Liver (tissue), 9 donors: ENCODE data around the gene FIBP. TPM values are rescaled to one million over a fixed set of nuclear protein-coding genes. Genes with fewer than 3 reads are reported as not detected.

ENCODE experiments used
- DNase-seq: peaks from one replicate; pipeline ENCODE4 v3.0.0-alpha.2; 2017; ENCODE audit warnings: low spot score
- H3K27ac ChIP-seq, 2 donors: one replicate each; pipeline ENCODE4 v1.7.0; 2013; ENCODE audit warnings: inconsistent platforms in 2 of 2, low read length in 2 of 2, control low read depth in 1 of 2, low read depth in 1 of 2, mild to moderate bottlenecking in 1 of 2
- H3K27me3 ChIP-seq, 4 donors: one replicate each; pipeline versions ENCODE4 v1.6.1 to v1.7.0; 2013; ENCODE audit warnings: low read length in 3 of 4, inconsistent platforms in 1 of 4, mild to moderate bottlenecking in 1 of 4, moderate library complexity in 1 of 4; ENCODE audit not compliant: control insufficient read depth in 4 of 4, insufficient read depth in 4 of 4
- H3K36me3 ChIP-seq, 4 donors: one replicate each; pipeline versions ENCODE4 v1.6.1 to v1.7.0; 2013; ENCODE audit warnings: low read length in 3 of 4, mild to moderate bottlenecking in 3 of 4, low read depth in 1 of 4, moderate library complexity in 1 of 4; ENCODE audit not compliant: control insufficient read depth in 4 of 4, insufficient read depth in 3 of 4
- H3K4me1 ChIP-seq, 4 donors: one replicate each; pipeline versions ENCODE4 v1.6.1 to v1.7.0; 2013; ENCODE audit warnings: low read length in 3 of 4, mild to moderate bottlenecking in 3 of 4, moderate library complexity in 1 of 4; ENCODE audit not compliant: control insufficient read depth in 4 of 4, insufficient read depth in 4 of 4
- H3K4me3 ChIP-seq, 3 donors: one replicate each; pipeline versions ENCODE4 v1.6.1 to v1.7.0; 2013; ENCODE audit warnings: low read length in 3 of 3, control low read depth in 1 of 3, low read depth in 1 of 3, mild to moderate bottlenecking in 1 of 3
- H3K9ac ChIP-seq, 2 donors: one replicate each; pipeline ENCODE4 v1.7.0; 2013; ENCODE audit warnings: low read length in 2 of 2, mild to moderate bottlenecking in 2 of 2, moderate library complexity in 2 of 2, control low read depth in 1 of 2, low read depth in 1 of 2
- H3K9me3 ChIP-seq, 4 donors: one replicate each; pipeline versions ENCODE4 v1.6.1 to v1.7.0; 2013; ENCODE audit warnings: low read length in 3 of 4; ENCODE audit not compliant: control insufficient read depth in 4 of 4
- CTCF ChIP-seq: fragments of 150-350 bp; IDR thresholded peaks from 2 replicates; pipeline ENCODE4 v1.5.1; 2017; ENCODE audit warnings: improper control_type of control experiment, low read depth, low read length; ENCODE audit not compliant: missing input control
- EGR1 ChIP-seq, 2 donors: IDR thresholded peaks; 2 replicates each; pipeline ENCODE4 v1.6.1; 2016 to 2018; ENCODE audit warnings: antibody characterized with exemption in 2 of 2, low read depth in 2 of 2
- FOXA1 ChIP-seq: IDR thresholded peaks from 2 replicates; pipeline ENCODE4 v1.6.1; 2016; ENCODE audit warnings: antibody characterized with exemption
- FOXA2 ChIP-seq: IDR thresholded peaks from 2 replicates; pipeline ENCODE4 v1.6.1; 2016; ENCODE audit warnings: antibody characterized with exemption
- GABPA ChIP-seq, 2 donors: IDR thresholded peaks in 1 of 2; conservative IDR thresholded peaks in 1 of 2; 2 replicates each; pipeline ENCODE4 v1.6.1; 2016; ENCODE audit warnings: antibody characterized with exemption in 2 of 2, mild to moderate bottlenecking in 1 of 2, moderate library complexity in 1 of 2
- HNF4A ChIP-seq, 2 donors: conservative IDR thresholded peaks; 2 replicates each; pipeline ENCODE4 v1.6.1; 2016; ENCODE audit warnings: antibody characterized with exemption in 2 of 2, mild to moderate bottlenecking in 2 of 2
- HNF4G ChIP-seq: IDR thresholded peaks from 2 replicates; pipeline ENCODE4 v1.6.1; 2016; ENCODE audit warnings: antibody characterized with exemption
- JUND ChIP-seq, 2 donors: IDR thresholded peaks; 2 replicates each; pipeline ENCODE4 v1.6.1; 2016; ENCODE audit warnings: antibody characterized with exemption in 2 of 2
- MAX ChIP-seq: IDR thresholded peaks from 2 replicates; pipeline ENCODE4 v1.6.1; 2016; ENCODE audit warnings: antibody characterized with exemption
- REST ChIP-seq: IDR thresholded peaks from 2 replicates; pipeline ENCODE4 v1.6.1; 2016; ENCODE audit warnings: antibody characterized with exemption, mild to moderate bottlenecking
- YY1 ChIP-seq: IDR thresholded peaks from 2 replicates; pipeline ENCODE4 v1.6.1; 2016; ENCODE audit warnings: antibody characterized with exemption, mild to moderate bottlenecking
- ZBTB33 ChIP-seq: IDR thresholded peaks from 2 replicates; pipeline ENCODE4 v1.6.1; 2016; ENCODE audit warnings: antibody characterized with exemption
- WGBS: extraction: QIAGEN DNeasy Blood & Tissue Kit; methylation state at CpG from one replicate; pipeline ENCODE4 v1.1.7; 2013; 5-methylcytosine and 5-hydroxymethylcytosine counted together
- polyA plus RNA-seq, 2 donors: library from polyadenylated mRNA; stranded (reverse) in 1 of 2; unstranded in 1 of 2; fragments of 200-250 nt in 1 of 2; fragments of >200 nt in 1 of 2; fragmentation: Nextera tagmentation in 1 of 2; extraction: Ambion mirVana in 1 of 2; gene quantifications; one replicate each; pipeline versions ENCODE4 v1.2.1 to v1.2.3, GENCODE V29; 2013 to 2015
- total RNA-seq, 2 donors: library from RNA; depleted of rRNA; stranded (reverse); fragments of >200 nt; gene quantifications; one replicate each; pipeline ENCODE4 v1.2.3, GENCODE V29; 2014
- donor health status: healthy.
- donor health status: healthy.
- donor health status: healthy.
- donor health status: healthy.
- donor health status: healthy.

FIBP gene
- total and polyA plus RNA-seq, 4 donors, result 23.7 to 45.4 (median 29.1) TPM

- peaks cover 13 to 39% (median 20%) of the 10 kb centered on the region in 4 donors for H3K36me3 ChIP-seq
- peaks cover 0 to 7% (median 2%) of the 10 kb centered on the region in 4 donors for H3K9me3 ChIP-seq
- no peak overlapping the region for H3K4me3 ChIP-seq
- H3K9ac ChIP-seq, result no peak overlapping the region
- H3K4me1 ChIP-seq, result peaks cover 2 to 19% (median 10%) of the 10 kb centered on the region in 4 donors
- WGBS, result 90% methylated on average over 10 of the region's 10 CpGs
- TF ChIP-seq YY1 (no peak), EGR1 (IDR thresholded peaks at IDR 0.05; ENCODE audit: low read depth in 2 of 2) (no peak), CTCF (no peak), REST (no peak), HNF4G (no peak), ZBTB33 (no peak), FOXA2 (no peak), MAX (no peak), GABPA (IDR thresholded peaks at IDR 0.05 in 1 of 2, conservative IDR thresholded peaks at IDR 0.05 in 1 of 2) (no peak), JUND (IDR thresholded peaks at IDR 0.05) (no peak), FOXA1 (no peak)
- no peaks in the 10 kb centered on the region for H3K27me3 ChIP-seq
- DNase-seq, result no peak
- H3K27ac ChIP-seq, result no peak overlapping the region
Measured at GRCh38 chr11:65851811-65852507, 36.3 kb downstream of the FIBP start.

GRCh38 chr11:65851083-65851579 is 37.1 kb downstream of the FIBP start:
- Histone ChIP-seq H3K4me1 (peaks cover 0 to 11% (median 4%) of the 10 kb centered on the region in 4 donors), H3K27me3 (no peaks in the 10 kb centered on the region), H3K9ac (no peak overlapping the region), H3K4me3 (no peak overlapping the region), H3K27ac (no peak overlapping the region), H3K36me3 (peaks cover 13 to 38% (median 20%) of the 10 kb centered on the region in 4 donors), H3K9me3 (peaks cover 0 to 7% (median 2%) of the 10 kb centered on the region in 4 donors)
- DNase-seq, result no peak
- WGBS, result 93% methylated on average over 14 of the region's 14 CpGs
- TF ChIP-seq FOXA2 (no peak), HNF4A (conservative IDR thresholded peaks at IDR 0.05) (no peak), JUND (IDR thresholded peaks at IDR 0.05) (no peak)
